ENCODE measurements around the gene HAL. TPM values are rescaled to one million over a fixed set of nuclear protein-coding genes. Genes with fewer than 3 reads are reported as not detected.

Gene HAL
- total and polyA plus RNA-seq, 12 donors: 0.07 to 0.93 (median 0.30) TPM; not detected in 4

- intact Hi-C loops (cut with DNase I): loop anchor here in 5 of 10 donors (5.0 to 10.0 kb wide), 3 partner anchors 72 to 409 kb away; no protein-coding TSS in a partner anchor
- TF ChIP-seq CTCF (IDR thresholded peaks at IDR 0.05): no peak
- no peaks in the 10 kb centered on the region for H3K9me3 ChIP-seq
- H3K4me3 ChIP-seq: no peak overlapping the region
- H3K36me3 ChIP-seq: peaks cover 0 to 4% (median 0%) of the 10 kb centered on the region in 9 donors
- peaks cover 0 to 13% (median 0%) of the 10 kb centered on the region in 9 donors for H3K4me1 ChIP-seq
- 88 to 91% methylated on average over 7 of the region's 7 CpGs for WGBS, 2 donors
- H3K27ac ChIP-seq: no peak overlapping the region
- H3K27me3 ChIP-seq: peaks cover 0 to 12% (median 0%) of the 10 kb centered on the region in 7 donors
- ATAC-seq (no peak), DNase-seq (no peak)
These were observed 2.2 kb downstream of the HAL start for GRCh38 chr12:95993907-95994306.

GRCh38 chr12:95990136-95990535, 6.0 kb downstream of the HAL start:
- Histone ChIP-seq H3K27ac (no peak overlapping the region), H3K36me3 (peaks cover 0 to 4% (median 0%) of the 10 kb centered on the region in 9 donors), H3K9me3 (no peaks in the 10 kb centered on the region), H3K4me3 (no peak overlapping the region), H3K27me3 (peaks cover 0 to 23% (median 0%) of the 10 kb centered on the region in 7 donors), H3K4me1 (peaks cover 0 to 6% (median 0%) of the 10 kb centered on the region in 9 donors)
- intact Hi-C loops (cut with DNase I): loop anchor here in 5 of 10 donors (5.0 to 10.0 kb wide), 3 partner anchors 68 to 405 kb away; no protein-coding TSS in a partner anchor
- DNase-seq: no peak
- ATAC-seq: no peak
- TF ChIP-seq CTCF (IDR thresholded peaks at IDR 0.05): no peak
- 77 to 79% methylated on average over 7 of the region's 7 CpGs for WGBS, 2 donors

GRCh38 chr12:95989504-95990123, 6.5 kb downstream of the HAL start:
- intact Hi-C loops (cut with DNase I): loop anchor here in 5 of 10 donors (5.0 to 10.0 kb wide), 3 partner anchors 67 to 405 kb away; no protein-coding TSS in a partner anchor
- peaks cover 0 to 6% (median 0%) of the 10 kb centered on the region in 9 donors for H3K4me1 ChIP-seq
- H3K27ac ChIP-seq: no peak overlapping the region
- 53 to 56% methylated on average over 4 of the region's 4 CpGs for WGBS, 2 donors
- H3K4me3 ChIP-seq: no peak overlapping the region
- peaks cover 0 to 4% (median 0%) of the 10 kb centered on the region in 9 donors for H3K36me3 ChIP-seq
- H3K9me3 ChIP-seq: no peaks in the 10 kb centered on the region
- ATAC-seq (no peak), DNase-seq (no peak)
- H3K27me3 ChIP-seq: peaks cover 0 to 23% (median 0%) of the 10 kb centered on the region in 7 donors
- TF ChIP-seq CTCF (IDR thresholded peaks at IDR 0.05): no peak

- Histone ChIP-seq H3K4me3 (no peak overlapping the region), H3K36me3 (peaks cover 0 to 4% (median 0%) of the 10 kb centered on the region in 9 donors), H3K27ac (no peak overlapping the region), H3K4me1 (peaks cover 0 to 6% (median 0%) of the 10 kb centered on the region in 9 donors), H3K9me3 (no peaks in the 10 kb centered on the region), H3K27me3 (peaks cover 0 to 15% (median 0%) of the 10 kb centered on the region in 7 donors)
- DNase-seq (no peak), ATAC-seq (peak in 2 of 8 donors; percentile 22 to 77)
- intact Hi-C loops (cut with DNase I): no loop called here
- TF ChIP-seq CTCF (IDR thresholded peaks at IDR 0.05): no peak
- 74 to 78% methylated on average over 11 of the region's 11 CpGs for WGBS, 2 donors
These were observed 7.5 kb downstream of the HAL start for GRCh38 chr12:95988506-95989275.
